ENCODE results near the gene OBI1.

Gene OBI1

GRCh38 chr13:78572459-78572858 lies 86.5 kb downstream of the OBI1 start:
- DNase-seq: no peak

- DNase-seq: no peak
Observed at GRCh38 chr13:78569029-78569428, 89.9 kb downstream of the OBI1 start.

GRCh38 chr13:78566631-78567030 lies 92.3 kb downstream of the OBI1 start:
- DNase-seq: no peak
